CD14-positive monocyte (primary cell): ENCODE measurements around the gene RHOT1. TPM values are rescaled to one million over a fixed set of nuclear protein-coding genes. Genes with fewer than 3 reads are reported as not detected.

Experiments
- DNase-seq, 3 donors: peaks; one replicate each; pipeline ENCODE4 v3.0.0-alpha.2; 2011 to 2022
- H2AFZ ChIP-seq: 2 replicates; pipeline ENCODE4 v1.6.0; 2012; ENCODE audit warnings: mild to moderate bottlenecking, low read depth, low read length, inconsistent platforms; ENCODE audit not compliant: insufficient read depth, poor library complexity, severe bottlenecking
- H3K27ac ChIP-seq, 2 donors: 1 replicate in 1 of 2; 2 replicates in 1 of 2; pipeline ENCODE4 v1.5.1; 2012 to 2013; ENCODE audit warnings: low read length in 2 of 2, control low read depth in 1 of 2, inconsistent platforms in 1 of 2, low read depth in 1 of 2, mild to moderate bottlenecking in 1 of 2
- H3K27me3 ChIP-seq, 2 donors: one replicate each; pipeline versions ENCODE4 v1.6.0 to v1.6.1; 2011 to 2013; ENCODE audit warnings: low read length in 2 of 2; ENCODE audit not compliant: control insufficient read depth in 2 of 2, insufficient read depth in 2 of 2
- H3K36me3 ChIP-seq, 2 donors: replicated peaks in 1 of 2; 1 replicate in 1 of 2; 2 replicates in 1 of 2; pipeline versions ENCODE4 v1.5.1 to v1.6.1; 2012 to 2013; ENCODE audit warnings: low read length in 2 of 2, control low read depth in 1 of 2, inconsistent platforms in 1 of 2, mild to moderate bottlenecking in 1 of 2; ENCODE audit not compliant: insufficient read depth in 2 of 2, control insufficient read depth in 1 of 2
- H3K4me1 ChIP-seq, 2 donors: 1 replicate in 1 of 2; 2 replicates in 1 of 2; pipeline versions ENCODE4 v1.5.1 to v1.6.1; 2012 to 2013; ENCODE audit warnings: low read length in 2 of 2, control low read depth in 1 of 2, inconsistent platforms in 1 of 2, mild to moderate bottlenecking in 1 of 2, moderate library complexity in 1 of 2; ENCODE audit not compliant: insufficient read depth in 2 of 2, control insufficient read depth in 1 of 2
- H3K4me2 ChIP-seq: replicated peaks from 2 replicates; pipeline ENCODE3; 2012; ENCODE audit warnings: low read length, moderate library complexity, mild to moderate bottlenecking; ENCODE audit not compliant: poor library complexity, severe bottlenecking; ENCODE audit errors: extremely low read depth
- H3K4me3 ChIP-seq, 3 experiments: fragments of 200-600 bp in 1 of 3; sonication (generic) in 1 of 3; replicated peaks in 1 of 3; 1 replicate in 2 of 3; 2 replicates in 1 of 3; pipeline ENCODE4 v1.5.1; 2011 to 2013; ENCODE audit warnings: low read length in 3 of 3, mild to moderate bottlenecking in 3 of 3, control low read depth in 2 of 3, low read depth in 2 of 3, inconsistent platforms in 1 of 3, moderate library complexity in 1 of 3
- H3K79me2 ChIP-seq: 2 replicates; pipeline ENCODE4 v1.6.0; 2012; ENCODE audit warnings: mild to moderate bottlenecking, control low read depth, inconsistent platforms, low read length, moderate library complexity; ENCODE audit not compliant: insufficient read depth
- H3K9ac ChIP-seq: 2 replicates; pipeline ENCODE4 v1.6.0; 2017; ENCODE audit warnings: low read length, mild to moderate bottlenecking; ENCODE audit not compliant: insufficient read depth, poor library complexity, severe bottlenecking
- H3K9me3 ChIP-seq, 2 donors: replicated peaks in 1 of 2; 1 replicate in 1 of 2; 2 replicates in 1 of 2; pipeline versions ENCODE4 v1.5.1 to v1.6.1; 2012 to 2013; ENCODE audit warnings: low read length in 2 of 2, control low read depth in 1 of 2; ENCODE audit not compliant: control insufficient read depth in 1 of 2, insufficient read depth in 1 of 2
- H4K20me1 ChIP-seq: 2 replicates; pipeline ENCODE4 v1.6.0; 2012; ENCODE audit warnings: mild to moderate bottlenecking, low read length, control low read depth, moderate library complexity; ENCODE audit not compliant: insufficient read depth
- H3K27ac Mint-ChIP-seq, 7 donors: one replicate each; pipeline ENCODE4 v1.8.0; 2020; ENCODE audit warnings: mild to moderate bottlenecking in 7 of 7, mixed read lengths in 7 of 7, moderate library complexity in 6 of 7, inconsistent platforms in 2 of 7
- H3K27me3 Mint-ChIP-seq, 3 donors: one replicate each; pipeline ENCODE4 v1.8.0; 2021 to 2022; ENCODE audit warnings: low read depth in 3 of 3, mild to moderate bottlenecking in 3 of 3, mixed read lengths in 3 of 3, moderate library complexity in 3 of 3, inconsistent platforms in 1 of 3
- H3K36me3 Mint-ChIP-seq, 2 donors: one replicate each; pipeline ENCODE4 v1.8.0; 2020; ENCODE audit warnings: mixed read lengths in 2 of 2, inconsistent platforms in 1 of 2, mild to moderate bottlenecking in 1 of 2
- H3K4me1 Mint-ChIP-seq: one replicate; pipeline ENCODE4 v1.8.0; 2020; ENCODE audit warnings: mild to moderate bottlenecking, mixed read lengths
- H3K4me3 Mint-ChIP-seq, 2 donors: one replicate each; pipeline ENCODE4 v1.8.0; 2020; ENCODE audit warnings: mild to moderate bottlenecking in 2 of 2, mixed read lengths in 2 of 2, moderate library complexity in 1 of 2
- H3K9me3 Mint-ChIP-seq, 7 donors: one replicate each; pipeline ENCODE4 v1.8.0; 2020 to 2022; ENCODE audit warnings: mixed read lengths in 7 of 7, mild to moderate bottlenecking in 6 of 7, moderate library complexity in 6 of 7, inconsistent platforms in 2 of 7
- WGBS: methylation state at CpG from one replicate; pipeline ENCODE4 v1.1.5; 2013; ENCODE audit warnings: missing lambda C conversion rate; ENCODE audit not compliant: insufficient coverage; 5-methylcytosine and 5-hydroxymethylcytosine counted together
- intact Hi-C, 2 donors: fragments of 100-400 bp; cut with micrococcal nuclease; formaldehyde crosslinking; loops; one replicate each; pipeline versions ENCODE4 v1.15.0 to v1.15.1; 2023
- polyA plus RNA-seq, 3 donors: library from polyadenylated mRNA; depleted of rRNA in 1 of 3; unstranded in 2 of 3; stranded (reverse) in 1 of 3; fragments of 300-500 nt in 2 of 3; fragments of >200 nt in 1 of 3; fragmentation: Illumina TruSeq in 2 of 3; gene quantifications; 1 replicate in 2 of 3; 2 replicates in 1 of 3; pipeline ENCODE4 v1.2.3, GENCODE V29; 2012 to 2021
- TF ChIP-seq, protein P1 (sequence below): fragments of 200-600 bp; IDR thresholded peaks from one replicate; pipeline ENCODE4 v1.8.0; 2022; ENCODE audit warnings: antibody characterized with exemption, mild to moderate bottlenecking

RHOT1 gene
- polyA plus RNA-seq, 3 donors = 45.9 to 60.5 (median 51.9) TPM

- no peak overlapping the region for H3K27ac Mint-ChIP-seq
- H3K4me2 ChIP-seq = no peak overlapping the region
- H4K20me1 ChIP-seq = peaks cover 4% of the 10 kb centered on the region
- no peaks in the 10 kb centered on the region for H3K79me2 ChIP-seq
- no peak overlapping the region for H3K27ac ChIP-seq
- H3K36me3 ChIP-seq = no peaks in the 10 kb centered on the region
- H3K4me1 ChIP-seq = peaks cover 27 to 33% of the 10 kb centered on the region in 2 donors
- H3K4me3 Mint-ChIP-seq = no peak overlapping the region
- H3K27me3 Mint-ChIP-seq = peaks cover 62 to 66% (median 65%) of the 10 kb centered on the region in 3 donors
- H3K27me3 ChIP-seq = peaks cover 36 to 56% of the 10 kb centered on the region in 2 donors
- H3K9ac ChIP-seq = no peak overlapping the region
- no peak for DNase-seq
- peaks cover 49% of the 10 kb centered on the region for H3K4me1 Mint-ChIP-seq
- TF ChIP-seq, protein P1, sequence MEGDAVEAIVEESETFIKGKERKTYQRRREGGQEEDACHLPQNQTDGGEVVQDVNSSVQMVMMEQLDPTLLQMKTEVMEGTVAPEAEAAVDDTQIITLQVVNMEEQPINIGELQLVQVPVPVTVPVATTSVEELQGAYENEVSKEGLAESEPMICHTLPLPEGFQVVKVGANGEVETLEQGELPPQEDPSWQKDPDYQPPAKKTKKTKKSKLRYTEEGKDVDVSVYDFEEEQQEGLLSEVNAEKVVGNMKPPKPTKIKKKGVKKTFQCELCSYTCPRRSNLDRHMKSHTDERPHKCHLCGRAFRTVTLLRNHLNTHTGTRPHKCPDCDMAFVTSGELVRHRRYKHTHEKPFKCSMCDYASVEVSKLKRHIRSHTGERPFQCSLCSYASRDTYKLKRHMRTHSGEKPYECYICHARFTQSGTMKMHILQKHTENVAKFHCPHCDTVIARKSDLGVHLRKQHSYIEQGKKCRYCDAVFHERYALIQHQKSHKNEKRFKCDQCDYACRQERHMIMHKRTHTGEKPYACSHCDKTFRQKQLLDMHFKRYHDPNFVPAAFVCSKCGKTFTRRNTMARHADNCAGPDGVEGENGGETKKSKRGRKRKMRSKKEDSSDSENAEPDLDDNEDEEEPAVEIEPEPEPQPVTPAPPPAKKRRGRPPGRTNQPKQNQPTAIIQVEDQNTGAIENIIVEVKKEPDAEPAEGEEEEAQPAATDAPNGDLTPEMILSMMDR = no peak
- peaks cover 0 to 10% of the 10 kb centered on the region in 2 donors for H3K9me3 ChIP-seq
- WGBS = 92% methylated on average over 4 of the region's 8 CpGs
- peaks cover 0 to 17% (median 4%) of the 10 kb centered on the region in 7 donors for H3K9me3 Mint-ChIP-seq
- intact Hi-C loops = no loop called here
- no peak overlapping the region for H2AFZ ChIP-seq
- no peak overlapping the region for H3K4me3 ChIP-seq
- H3K36me3 Mint-ChIP-seq = peaks cover 2 to 15% of the 10 kb centered on the region in 2 donors
Observed at GRCh38 chr17:32271844-32272243, 129.5 kb downstream of the RHOT1 start.

- WGBS = 92% methylated on average over 3 of the region's 5 CpGs
- peaks cover 41% of the 10 kb centered on the region for H3K4me1 Mint-ChIP-seq
- Histone ChIP-seq H3K9ac (no peak overlapping the region), H3K9me3 (no peaks in the 10 kb centered on the region), H3K27ac (no peak overlapping the region), H3K36me3 (no peaks in the 10 kb centered on the region), H3K79me2 (no peaks in the 10 kb centered on the region), H3K27me3 (peaks cover 14 to 33% of the 10 kb centered on the region in 2 donors), H3K4me2 (no peak overlapping the region), H3K4me1 (peaks cover 26 to 30% of the 10 kb centered on the region in 2 donors), H2AFZ (no peak overlapping the region), H4K20me1 (peaks cover 4% of the 10 kb centered on the region), H3K4me3 (no peak overlapping the region)
- H3K36me3 Mint-ChIP-seq = peaks cover 0 to 3% of the 10 kb centered on the region in 2 donors
- peaks cover 46 to 53% (median 51%) of the 10 kb centered on the region in 3 donors for H3K27me3 Mint-ChIP-seq
- intact Hi-C loops = no loop called here
- no peak for DNase-seq
- TF ChIP-seq, protein P1 = no peak
- H3K9me3 Mint-ChIP-seq = peaks cover 0 to 6% (median 0%) of the 10 kb centered on the region in 7 donors
- peak overlapping the region in 1 of 2 donors; percentile 28 for H3K4me3 Mint-ChIP-seq
- peak overlapping the region in 4 of 7 donors; percentile 58 to 84 (median 76) for H3K27ac Mint-ChIP-seq
Observed at GRCh38 chr17:32274101-32274500, 131.8 kb downstream of the RHOT1 start.
